HG03108 (cell line): ENCODE measurements around the gene NAB2.
A peak's percentile ranks its signal among the peaks of the same experiment; 100 is the strongest.
"Not testable (repeated sequence)": the region's sequence is repeated elsewhere in the genome, so short reads cannot be mapped to it uniquely, and the experiment has no call there.

Source experiments
- ATAC-seq: cut with Tn5 transposase; IDR thresholded peaks from one replicate; pipeline ENCODE4 v1.9.1; 2021; ENCODE audit warnings: moderate library complexity; ENCODE audit not compliant: unreplicated experiment

NAB2 gene

GRCh38 chr12:57066245-57066644 is 22.7 kb upstream of the NAB2 start:
- no peak for ATAC-seq

- ATAC-seq, result peak; percentile 83
These were observed 19.4 kb upstream of the NAB2 start for GRCh38 chr12:57069523-57069922.

GRCh38 chr12:57072661-57073060 is 16.3 kb upstream of the NAB2 start:
- ATAC-seq, result no peak

GRCh38 chr12:57073566-57074450 is 15.1 kb upstream of the NAB2 start:
- not testable (repeated sequence) for ATAC-seq

- ATAC-seq, result peak; percentile 96
These were observed 10.2 kb upstream of the NAB2 start, which contains the start of gene NEMP1 for GRCh38 chr12:57078519-57079404. NEMP1 (minus strand) TSS chr12:57078791; CDS start chr12:57078745, 46 bp downstream.

- ATAC-seq, result no peak
These were observed 9.1 kb upstream of the NAB2 start for GRCh38 chr12:57079821-57080220.

GRCh38 chr12:57080855-57081254 is 8.1 kb upstream of the NAB2 start:
- ATAC-seq, result no peak

GRCh38 chr12:57085999-57086492 is 2.9 kb upstream of the NAB2 start:
- ATAC-seq, result no peak

- no peak for ATAC-seq
These were observed 2.4 kb upstream of the NAB2 start for GRCh38 chr12:57086493-57087009.

GRCh38 chr12:57087010-57087690 is 1.8 kb upstream of the NAB2 start:
- peak; percentile 23 for ATAC-seq

- peak; percentile 35 for ATAC-seq
These were observed 1.1 kb upstream of the NAB2 start for GRCh38 chr12:57087691-57088353.

- ATAC-seq, result no peak
These were observed 644 bp downstream of the NAB2 start for GRCh38 chr12:57089271-57090245.

GRCh38 chr12:57090490-57090889 is 1.6 kb downstream of the NAB2 start:
- no peak for ATAC-seq

GRCh38 chr12:57090924-57091637 is 2.2 kb downstream of the NAB2 start:
- ATAC-seq, result no peak

- no peak for ATAC-seq
These were observed 3.0 kb downstream of the NAB2 start for GRCh38 chr12:57091638-57092528.

GRCh38 chr12:57092529-57092862 is 3.6 kb downstream of the NAB2 start:
- ATAC-seq, result no peak

GRCh38 chr12:57092876-57093414 is 4.0 kb downstream of the NAB2 start:
- no peak for ATAC-seq
